GM23338 (cell line): ENCODE results near the gene SPATA2L.

ENCODE experiments used
- CREB1 ChIP-seq: fragments of 250-450 bp; sonication (Bioruptor Pico); IDR thresholded peaks from 2 replicates; pipeline ENCODE4 v1.5.0; 2020; ENCODE audit warnings: low read depth, mild to moderate bottlenecking, moderate library complexity
- EZH2 ChIP-seq: fragments of 200-600 bp; sonication (generic); IDR thresholded peaks from one replicate; pipeline ENCODE4 v1.8.0; 2017; ENCODE audit warnings: antibody characterized with exemption, mild to moderate bottlenecking, low read depth; ENCODE audit not compliant: unreplicated experiment
- ZNF114 ChIP-seq: fragments of 250-450 bp; sonication (Bioruptor Pico); IDR thresholded peaks from 2 replicates; pipeline ENCODE4 v1.5.0; 2020; ENCODE audit warnings: mild to moderate bottlenecking, moderate library complexity
- ZNF331 ChIP-seq: fragments of 250-450 bp; sonication (Bioruptor Pico); IDR thresholded peaks from 2 replicates; pipeline ENCODE4 v1.5.0; 2020; ENCODE audit warnings: low read depth, mild to moderate bottlenecking, moderate library complexity
- TF ChIP-seq, protein P1 (sequence below), 2 experiments: fragments of 200-600 bp in 1 of 2; sonication (generic) in 1 of 2; conservative IDR thresholded peaks; 2 replicates each; pipeline versions ENCODE4 v1.5.1 to v1.6.1; 2016 to 2017; ENCODE audit warnings: antibody characterized with exemption in 2 of 2, low read depth in 2 of 2, mild to moderate bottlenecking in 2 of 2, moderate library complexity in 1 of 2

DNA sequence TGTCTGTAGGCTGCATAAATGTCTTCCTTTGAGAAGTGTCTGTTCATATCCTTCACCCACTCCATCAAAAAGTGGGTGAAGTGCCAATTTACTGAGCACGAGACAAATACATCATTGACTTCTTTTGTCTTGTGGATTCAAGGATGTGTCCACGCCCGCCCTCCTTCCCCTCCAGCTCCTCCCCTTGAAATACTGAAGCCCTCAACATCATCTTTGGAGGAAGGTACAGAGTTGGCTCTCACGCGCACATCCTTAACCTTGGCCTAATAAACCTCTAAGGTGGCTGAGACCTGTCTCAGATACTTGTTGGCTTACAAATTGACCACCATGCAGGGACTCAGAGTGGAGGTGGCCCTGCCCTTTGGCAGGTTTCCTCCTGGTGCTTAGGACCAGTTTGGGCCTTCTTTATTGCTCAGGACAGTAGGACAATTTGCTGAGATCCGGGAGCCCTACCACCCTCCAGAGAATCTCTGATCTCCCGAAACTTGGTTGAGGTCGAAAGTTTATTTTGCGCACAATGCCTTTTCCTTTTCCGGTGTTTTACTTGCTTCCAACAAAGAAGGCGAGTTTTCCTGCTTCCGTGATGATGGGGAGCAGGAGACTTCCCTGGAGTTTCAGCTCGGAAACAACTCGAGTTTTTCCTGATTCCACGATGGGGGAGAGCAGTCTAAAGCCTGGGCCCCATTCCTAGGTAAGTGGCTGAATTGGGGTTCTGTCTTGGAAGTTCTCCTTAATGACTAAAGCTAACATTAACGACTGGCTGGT is 29.1 kb downstream of the SPATA2L start:
- TF ChIP-seq EZH2 (no peak), ZNF331 (CRISPR knock-in tag) (no peak), ZNF114 (CRISPR knock-in tag) (no peak), CREB1 (no peak)
- TF ChIP-seq, protein P1, sequence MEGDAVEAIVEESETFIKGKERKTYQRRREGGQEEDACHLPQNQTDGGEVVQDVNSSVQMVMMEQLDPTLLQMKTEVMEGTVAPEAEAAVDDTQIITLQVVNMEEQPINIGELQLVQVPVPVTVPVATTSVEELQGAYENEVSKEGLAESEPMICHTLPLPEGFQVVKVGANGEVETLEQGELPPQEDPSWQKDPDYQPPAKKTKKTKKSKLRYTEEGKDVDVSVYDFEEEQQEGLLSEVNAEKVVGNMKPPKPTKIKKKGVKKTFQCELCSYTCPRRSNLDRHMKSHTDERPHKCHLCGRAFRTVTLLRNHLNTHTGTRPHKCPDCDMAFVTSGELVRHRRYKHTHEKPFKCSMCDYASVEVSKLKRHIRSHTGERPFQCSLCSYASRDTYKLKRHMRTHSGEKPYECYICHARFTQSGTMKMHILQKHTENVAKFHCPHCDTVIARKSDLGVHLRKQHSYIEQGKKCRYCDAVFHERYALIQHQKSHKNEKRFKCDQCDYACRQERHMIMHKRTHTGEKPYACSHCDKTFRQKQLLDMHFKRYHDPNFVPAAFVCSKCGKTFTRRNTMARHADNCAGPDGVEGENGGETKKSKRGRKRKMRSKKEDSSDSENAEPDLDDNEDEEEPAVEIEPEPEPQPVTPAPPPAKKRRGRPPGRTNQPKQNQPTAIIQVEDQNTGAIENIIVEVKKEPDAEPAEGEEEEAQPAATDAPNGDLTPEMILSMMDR (conservative IDR thresholded peaks at IDR 0.05; ENCODE audit: low read depth in 2 of 2): no peak
